ENCODE data around the gene PTDSS2. TPM values are rescaled to one million over a fixed set of nuclear protein-coding genes. Genes with fewer than 3 reads are reported as not detected.

The PTDSS2 gene
- total and polyA plus RNA-seq, 8 donors: 11.6 to 264 (median 25.1) TPM

GRCh38 chr11:418343-419247 lies 31.5 kb upstream of the PTDSS2 start:
- DNase-seq: no peak
- TF ChIP-seq POLR2AphosphoS5 (IDR thresholded peaks at IDR 0.05): no peak
- no peak for TF ChIP-seq EP300 (IDR thresholded peaks at IDR 0.05)
- Histone ChIP-seq H3K4me1 (peaks cover 15 to 47% (median 40%) of the 10 kb centered on the region in 4 donors), H3K27me3 (peaks cover 6 to 77% (median 16%) of the 10 kb centered on the region in 3 donors), H3K9me3 (no peaks in the 10 kb centered on the region), H3K27ac (no peak overlapping the region), H3K4me3 (no peak overlapping the region), H3K36me3 (no peaks in the 10 kb centered on the region)
- intact Hi-C loops (cut with DNase I; ENCODE audit: low total_unique reads): no loop called here
- WGBS, 5 donors: 89 to 94% (median 92%) methylated on average over 26 to 30 of the region's 30 CpGs

GRCh38 chr11:419248-420005 lies 30.7 kb upstream of the PTDSS2 start:
- Histone ChIP-seq H3K36me3 (no peaks in the 10 kb centered on the region), H3K27me3 (peaks cover 6 to 82% (median 16%) of the 10 kb centered on the region in 3 donors), H3K4me3 (no peak overlapping the region), H3K9me3 (no peaks in the 10 kb centered on the region), H3K27ac (no peak overlapping the region), H3K4me1 (peaks cover 15 to 39% (median 34%) of the 10 kb centered on the region in 4 donors)
- TF ChIP-seq EP300 (IDR thresholded peaks at IDR 0.05) (no peak), POLR2A (IDR thresholded peaks at IDR 0.05) (no peak), POLR2AphosphoS5 (IDR thresholded peaks at IDR 0.05) (no peak), CTCF (IDR thresholded peaks at IDR 0.05) (no peak)
- 85 to 92% (median 88%) methylated on average over 12 to 20 of the region's 20 CpGs for WGBS, 5 donors
- DNase-seq: no peak
- intact Hi-C loops (cut with DNase I; ENCODE audit: low total_unique reads): no loop called here

GRCh38 chr11:420054-420910 lies 29.8 kb upstream of the PTDSS2 start:
- no peak for DNase-seq
- peaks cover 6 to 73% (median 16%) of the 10 kb centered on the region in 3 donors for H3K27me3 ChIP-seq
- H3K4me1 ChIP-seq: peaks cover 13 to 30% (median 25%) of the 10 kb centered on the region in 4 donors
- H3K9me3 ChIP-seq: no peaks in the 10 kb centered on the region
- H3K4me3 ChIP-seq: no peak overlapping the region
- H3K27ac ChIP-seq: no peak overlapping the region
- WGBS, 5 donors: 63 to 78% (median 71%) methylated on average over 50 to 71 of the region's 71 CpGs
- intact Hi-C loops (cut with DNase I; ENCODE audit: low total_unique reads): no loop called here
- H3K36me3 ChIP-seq: no peaks in the 10 kb centered on the region
- TF ChIP-seq POLR2A (IDR thresholded peaks at IDR 0.05) (no peak), EP300 (IDR thresholded peaks at IDR 0.05) (no peak), POLR2AphosphoS5 (IDR thresholded peaks at IDR 0.05) (no peak), CTCF (IDR thresholded peaks at IDR 0.05) (no peak)

GRCh38 chr11:420911-421321 lies 29.2 kb upstream of the PTDSS2 start:
- Histone ChIP-seq H3K9me3 (no peaks in the 10 kb centered on the region), H3K27me3 (peaks cover 6 to 70% (median 16%) of the 10 kb centered on the region in 3 donors), H3K36me3 (no peaks in the 10 kb centered on the region), H3K27ac (no peak overlapping the region), H3K4me1 (peaks cover 7 to 24% (median 19%) of the 10 kb centered on the region in 4 donors), H3K4me3 (no peak overlapping the region)
- 84 to 91% (median 85%) methylated on average over 17 to 21 of the region's 21 CpGs for WGBS, 5 donors
- TF ChIP-seq POLR2AphosphoS5 (IDR thresholded peaks at IDR 0.05) (no peak), EP300 (IDR thresholded peaks at IDR 0.05) (no peak), CTCF (IDR thresholded peaks at IDR 0.05) (no peak), POLR2A (IDR thresholded peaks at IDR 0.05) (no peak)
- intact Hi-C loops (cut with DNase I; ENCODE audit: low total_unique reads): no loop called here
- DNase-seq: no peak

All from stomach (tissue), 9 donors.